GM12891 (cell line): ENCODE results near the gene SOX14.

Experiments
- DNase-seq: peaks from one replicate; pipeline ENCODE4 v3.0.0; 2011; ENCODE audit warnings: low spot score; ENCODE audit not compliant: insufficient read length
- FAIRE-seq: peaks from 2 replicates; lab custom pipeline; 2011; peaks lifted over from hg19 to GRCh38; lab: Jason Lieb, UNC
- PAX5 ChIP-seq: IDR thresholded peaks from 2 replicates; pipeline ENCODE4 v1.6.1; 2011; ENCODE audit warnings: low read length, moderate library complexity, mild to moderate bottlenecking; ENCODE audit not compliant: insufficient read depth, severe bottlenecking
- POLR2A ChIP-seq: IDR thresholded peaks from 2 replicates; pipeline ENCODE4 v1.6.1; 2011; ENCODE audit warnings: low read depth, low read length, control low read depth
- POLR2AphosphoS5 ChIP-seq: IDR thresholded peaks from 2 replicates; pipeline ENCODE4 v1.6.1; 2011; ENCODE audit warnings: low read depth, low read length, control low read depth
- POU2F2 ChIP-seq: IDR thresholded peaks from 2 replicates; pipeline ENCODE4 v1.6.1; 2011; ENCODE audit warnings: low read depth, mild to moderate bottlenecking, control low read depth, low read length, moderate library complexity
- SPI1 ChIP-seq: IDR thresholded peaks from 2 replicates; pipeline ENCODE4 v1.6.1; 2011; ENCODE audit warnings: low read depth, low read length, control low read depth
- TAF1 ChIP-seq: IDR thresholded peaks from 2 replicates; pipeline ENCODE4 v1.6.1; 2011; ENCODE audit warnings: low read depth, low read length, control low read depth

Gene SOX14

GRCh38 chr3:137778941-137779340 lies 14.8 kb downstream of the SOX14 start:
- FAIRE-seq (no peak), DNase-seq (no peak)
- TF ChIP-seq PAX5: no peak
- TF ChIP-seq SPI1: no peak
- no peak for TF ChIP-seq POLR2AphosphoS5
- no peak for TF ChIP-seq POLR2A

- no peak for TF ChIP-seq POLR2AphosphoS5
- TF ChIP-seq PAX5: no peak
- no peak for TF ChIP-seq POU2F2
- no peak for TF ChIP-seq TAF1
- no peak for TF ChIP-seq POLR2A
- DNase-seq (no peak), FAIRE-seq (no peak)
These were observed 23.4 kb downstream of the SOX14 start for GRCh38 chr3:137787529-137787928.

DNA sequence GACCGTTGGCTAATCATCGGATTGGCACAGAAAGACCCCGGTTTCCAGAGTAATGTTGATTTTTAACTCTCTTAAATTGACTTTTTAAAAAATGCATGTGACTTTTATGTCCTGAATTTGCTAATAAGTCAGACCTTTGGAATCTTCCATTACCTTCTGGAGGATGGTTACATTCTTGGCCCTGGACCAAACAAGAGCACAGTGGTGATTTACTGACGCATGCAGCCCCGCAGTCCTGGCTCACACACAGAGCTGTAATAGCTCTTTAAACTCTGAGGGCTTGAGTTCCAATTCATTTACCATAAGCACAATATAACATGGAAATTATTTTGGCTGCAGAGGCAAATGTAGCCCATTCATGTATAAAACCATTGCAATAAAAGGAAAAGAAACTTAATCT lies 25.1 kb downstream of the SOX14 start:
- TF ChIP-seq SPI1: no peak
- FAIRE-seq: no peak
- DNase-seq: no peak

- peak; percentile 50 for FAIRE-seq
- TF ChIP-seq POLR2AphosphoS5 (no peak), POU2F2 (no peak), SPI1 (no peak), PAX5 (no peak), TAF1 (no peak), POLR2A (no peak)
- DNase-seq: peak; percentile 10
These were observed 28.6 kb downstream of the SOX14 start for GRCh38 chr3:137792626-137793271.

DNA sequence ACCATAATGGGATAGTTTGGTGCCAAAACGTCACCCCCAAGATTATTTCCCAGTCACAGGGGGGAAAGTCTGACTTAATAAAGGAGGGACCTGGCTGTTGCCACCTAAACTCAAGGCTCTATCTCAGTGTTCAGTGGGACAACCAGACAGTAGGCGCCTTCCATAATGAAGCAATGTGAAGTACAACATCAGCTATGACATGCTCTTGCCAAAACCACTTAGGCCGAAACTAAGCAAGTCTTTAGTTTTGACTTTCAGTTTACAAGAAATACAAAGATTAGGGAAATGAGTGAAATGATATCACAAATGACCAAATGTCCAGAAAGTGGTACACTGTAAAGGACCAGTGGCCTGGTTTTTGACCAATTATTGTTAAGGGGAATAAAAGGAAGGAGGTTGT lies 32.9 kb downstream of the SOX14 start:
- TF ChIP-seq POLR2AphosphoS5 (no peak), PAX5 (no peak), TAF1 (no peak), SPI1 (no peak), POLR2A (no peak), POU2F2 (no peak)
- DNase-seq: no peak
- no peak for FAIRE-seq

GRCh38 chr3:137803215-137803614 lies 39.1 kb downstream of the SOX14 start:
- DNase-seq: no peak
- TF ChIP-seq PAX5 (no peak), TAF1 (no peak)
- no peak for FAIRE-seq

DNA sequence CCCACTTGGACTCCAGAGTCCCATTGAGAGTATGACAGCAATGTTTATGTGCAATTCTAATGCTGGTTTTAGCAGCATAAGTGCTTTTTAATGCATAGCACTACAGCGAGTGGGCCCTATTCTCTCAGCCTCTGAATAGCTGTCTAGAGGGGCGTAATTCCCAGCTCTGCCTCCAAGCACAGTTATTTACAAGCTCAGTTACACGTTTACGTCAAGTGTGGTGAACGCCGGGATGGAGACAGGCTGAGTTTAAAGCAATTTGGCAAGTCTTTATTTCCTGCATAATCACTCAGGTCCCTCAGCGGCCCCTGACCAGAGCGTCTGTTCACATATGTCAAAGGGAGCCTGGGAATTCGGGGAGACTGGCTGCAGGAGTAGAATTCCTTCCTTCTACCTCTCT lies 43.9 kb downstream of the SOX14 start:
- FAIRE-seq: no peak

GRCh38 chr3:137809509-137809908 lies 45.4 kb downstream of the SOX14 start:
- no peak for FAIRE-seq

More for the DNA sequence above, 43.9 kb downstream of the SOX14 start:
- TF ChIP-seq SPI1 (no peak), POLR2A (no peak), POLR2AphosphoS5 (no peak), POU2F2 (no peak), PAX5 (no peak), TAF1 (no peak)
- DNase-seq: no peak

DNA sequence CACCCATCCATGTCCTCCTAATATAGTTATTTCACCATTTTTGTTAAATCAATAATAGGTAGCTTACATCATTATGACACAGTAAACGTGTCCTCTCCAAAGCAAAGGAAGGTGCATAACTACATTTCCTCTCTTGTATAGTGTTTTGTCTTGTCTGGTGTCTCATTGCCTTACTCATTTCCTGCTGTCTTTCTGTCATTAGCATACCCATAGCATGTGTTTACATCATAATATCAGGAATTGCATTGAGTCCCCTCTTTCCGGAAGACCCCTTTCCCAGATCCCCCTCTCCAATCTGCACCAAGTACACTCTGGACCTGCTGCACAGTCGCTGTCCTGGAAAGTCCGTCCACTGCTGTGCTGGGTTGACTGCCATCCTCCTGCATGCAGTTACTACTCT lies 47.9 kb downstream of the SOX14 start:
- no peak for TF ChIP-seq TAF1
- TF ChIP-seq POLR2A: no peak
- TF ChIP-seq SPI1: no peak
- no peak for TF ChIP-seq PAX5
- no peak for TF ChIP-seq POLR2AphosphoS5
- no peak for TF ChIP-seq POU2F2
- peak; percentile 26 for FAIRE-seq
- DNase-seq: no peak

More at GRCh38 chr3:137809509-137809908, 45.4 kb downstream of the SOX14 start:
- DNase-seq: no peak
- no peak for TF ChIP-seq POLR2AphosphoS5
- TF ChIP-seq PAX5: no peak
- no peak for TF ChIP-seq POLR2A
- TF ChIP-seq SPI1: no peak
- no peak for TF ChIP-seq POU2F2
- TF ChIP-seq TAF1: no peak

GRCh38 chr3:137815251-137815650 lies 51.1 kb downstream of the SOX14 start:
- FAIRE-seq: no peak
- no peak for DNase-seq
- TF ChIP-seq POU2F2: no peak
- TF ChIP-seq SPI1: no peak
- no peak for TF ChIP-seq PAX5
- TF ChIP-seq TAF1: no peak
- no peak for TF ChIP-seq POLR2A
- no peak for TF ChIP-seq POLR2AphosphoS5
